Brain microvascular endothelial cell (primary cell): ENCODE data around the gene CERS4.

Experiments used
- DNase-seq: peaks from one replicate; pipeline ENCODE4 v3.0.0-alpha.2; 2020
- H3K27ac ChIP-seq: fragments of 250-450 bp; sonication (Bioruptor Pico); 2 replicates; pipeline ENCODE4 v1.5.1; 2020; ENCODE audit warnings: mild to moderate bottlenecking, moderate library complexity
- H3K27me3 ChIP-seq: fragments of 250-450 bp; sonication (Bioruptor Pico); replicated peaks from 2 replicates; pipeline ENCODE4 v1.5.1; 2020; ENCODE audit warnings: mild to moderate bottlenecking
- H3K36me3 ChIP-seq: fragments of 250-450 bp; sonication (Bioruptor Pico); replicated peaks from 2 replicates; pipeline ENCODE4 v1.5.1; 2020; ENCODE audit warnings: mild to moderate bottlenecking
- H3K4me3 ChIP-seq: 2 replicates; pipeline ENCODE4 v1.5.1; 2011; ENCODE audit warnings: low read depth, mild to moderate bottlenecking, control low read depth, low read length, moderate library complexity
- CTCF ChIP-seq: IDR thresholded peaks from 2 replicates; pipeline ENCODE4 v1.5.1; 2011; ENCODE audit warnings: low read depth, mild to moderate bottlenecking, moderate library complexity, low read length, control low read depth, inconsistent platforms; ENCODE audit errors: missing control alignments
- in situ Hi-C: cut with HindIII; loops from 2 replicates; pipeline ENCODE4 v1.10.0; 2017; ENCODE audit warnings: low sequenced_read_pairs, low pct_ligation_motif_present

CERS4 gene

GRCh38 chr19:8251025-8251472 is 41.9 kb downstream of the CERS4 start:
- in situ Hi-C loops = no loop called here
- no peak for DNase-seq
- TF ChIP-seq CTCF = peak; percentile 18
- no peak overlapping the region for H3K4me3 ChIP-seq
- H3K36me3 ChIP-seq = no peaks in the 10 kb centered on the region
- H3K27ac ChIP-seq = no peak overlapping the region
- H3K27me3 ChIP-seq = no peaks in the 10 kb centered on the region

- in situ Hi-C loops = no loop called here
- DNase-seq = peak; percentile 71
- H3K4me3 ChIP-seq = no peak overlapping the region
- H3K36me3 ChIP-seq = no peaks in the 10 kb centered on the region
- H3K27me3 ChIP-seq = no peaks in the 10 kb centered on the region
- TF ChIP-seq CTCF = peak; percentile 95
- no peak overlapping the region for H3K27ac ChIP-seq
These were observed 43.9 kb downstream of the CERS4 start for GRCh38 chr19:8252922-8253589.

GRCh38 chr19:8253678-8254077 is 44.5 kb downstream of the CERS4 start:
- no peak for TF ChIP-seq CTCF
- no peaks in the 10 kb centered on the region for H3K27me3 ChIP-seq
- in situ Hi-C loops = no loop called here
- no peaks in the 10 kb centered on the region for H3K36me3 ChIP-seq
- H3K27ac ChIP-seq = no peak overlapping the region
- DNase-seq = no peak
- H3K4me3 ChIP-seq = no peak overlapping the region

GRCh38 chr19:8254286-8255001 is 45.3 kb downstream of the CERS4 start:
- no peaks in the 10 kb centered on the region for H3K27me3 ChIP-seq
- H3K36me3 ChIP-seq = no peaks in the 10 kb centered on the region
- H3K27ac ChIP-seq = no peak overlapping the region
- in situ Hi-C loops = no loop called here
- DNase-seq = no peak
- no peak overlapping the region for H3K4me3 ChIP-seq
- no peak for TF ChIP-seq CTCF

GRCh38 chr19:8255426-8256125 is 46.4 kb downstream of the CERS4 start:
- in situ Hi-C loops = no loop called here
- no peak for DNase-seq
- H3K27ac ChIP-seq = no peak overlapping the region
- no peaks in the 10 kb centered on the region for H3K36me3 ChIP-seq
- TF ChIP-seq CTCF = no peak
- H3K4me3 ChIP-seq = no peak overlapping the region
- H3K27me3 ChIP-seq = no peaks in the 10 kb centered on the region
